ENCODE measurements around the gene PCED1A.

DNA sequence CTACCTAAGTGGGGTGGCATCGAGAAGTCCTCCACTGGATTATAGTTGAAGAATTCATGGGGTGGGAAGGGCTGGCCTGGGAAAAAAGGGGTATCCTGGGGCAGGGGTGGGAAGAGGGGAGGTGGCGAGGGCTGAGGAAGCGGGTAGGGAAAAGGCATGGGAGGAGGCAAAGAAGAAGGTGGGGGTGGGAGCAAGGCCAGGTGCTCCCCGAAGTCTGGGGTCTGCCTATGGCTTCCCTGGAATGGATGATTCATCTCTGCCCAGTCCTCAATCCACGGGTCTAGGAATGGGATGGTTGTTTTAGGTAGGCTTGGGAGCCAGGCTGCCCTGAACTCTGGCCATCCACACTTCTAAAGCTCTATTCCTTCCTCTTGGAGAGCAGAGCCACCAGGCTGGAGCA, 4.4 kb downstream of the PCED1A start:
- TF ChIP-seq, protein P1, sequence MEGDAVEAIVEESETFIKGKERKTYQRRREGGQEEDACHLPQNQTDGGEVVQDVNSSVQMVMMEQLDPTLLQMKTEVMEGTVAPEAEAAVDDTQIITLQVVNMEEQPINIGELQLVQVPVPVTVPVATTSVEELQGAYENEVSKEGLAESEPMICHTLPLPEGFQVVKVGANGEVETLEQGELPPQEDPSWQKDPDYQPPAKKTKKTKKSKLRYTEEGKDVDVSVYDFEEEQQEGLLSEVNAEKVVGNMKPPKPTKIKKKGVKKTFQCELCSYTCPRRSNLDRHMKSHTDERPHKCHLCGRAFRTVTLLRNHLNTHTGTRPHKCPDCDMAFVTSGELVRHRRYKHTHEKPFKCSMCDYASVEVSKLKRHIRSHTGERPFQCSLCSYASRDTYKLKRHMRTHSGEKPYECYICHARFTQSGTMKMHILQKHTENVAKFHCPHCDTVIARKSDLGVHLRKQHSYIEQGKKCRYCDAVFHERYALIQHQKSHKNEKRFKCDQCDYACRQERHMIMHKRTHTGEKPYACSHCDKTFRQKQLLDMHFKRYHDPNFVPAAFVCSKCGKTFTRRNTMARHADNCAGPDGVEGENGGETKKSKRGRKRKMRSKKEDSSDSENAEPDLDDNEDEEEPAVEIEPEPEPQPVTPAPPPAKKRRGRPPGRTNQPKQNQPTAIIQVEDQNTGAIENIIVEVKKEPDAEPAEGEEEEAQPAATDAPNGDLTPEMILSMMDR (IDR thresholded peaks at IDR 0.05; ENCODE audit: low read length) = no peak
- TF ChIP-seq EZH2 (optimal IDR thresholded peaks at IDR 0.05; ENCODE audit: low read depth, low read length) (no peak), EZH2phosphoT487 (IDR thresholded peaks at IDR 0.05; ENCODE audit: low read length) (no peak)

Data from MM.1S (cell line).